Parathyroid adenoma (tissue), 2 donors: ENCODE measurements around the gene MAN2B1.

Experiments used
- H2AFZ ChIP-seq: fragments of 300-600 bp; sonication (generic); one replicate; pipeline ENCODE4 v1.7.0; 2017; ENCODE audit warnings: antibody characterized with exemption, mild to moderate bottlenecking
- H3K27ac ChIP-seq: fragments of 300-600 bp; sonication (generic); one replicate; pipeline ENCODE4 v1.7.0; 2017
- H3K27me3 ChIP-seq: fragments of 300-600 bp; sonication (generic); one replicate; pipeline ENCODE4 v1.7.0; 2017; ENCODE audit warnings: low read length; ENCODE audit not compliant: control insufficient read depth, insufficient read depth
- H3K36me3 ChIP-seq: fragments of 300-600 bp; sonication (generic); one replicate; pipeline ENCODE4 v1.7.0; 2017; ENCODE audit warnings: low read length; ENCODE audit not compliant: control insufficient read depth, insufficient read depth
- H3K4me1 ChIP-seq: fragments of 300-600 bp; sonication (generic); one replicate; pipeline ENCODE4 v1.7.0; 2017; ENCODE audit warnings: control low read depth
- H3K4me2 ChIP-seq: fragments of 300-600 bp; sonication (generic); one replicate; pipeline ENCODE4 v1.7.0; 2017; ENCODE audit warnings: low read length
- H3K4me3 ChIP-seq: fragments of 300-600 bp; sonication (generic); one replicate; pipeline ENCODE4 v1.7.0; 2017; ENCODE audit warnings: low read depth, low read length
- H3K79me2 ChIP-seq: fragments of 300-600 bp; sonication (generic); one replicate; pipeline ENCODE4 v1.7.0; 2017; ENCODE audit warnings: control low read depth
- H3K9ac ChIP-seq: fragments of 300-600 bp; sonication (generic); one replicate; pipeline ENCODE4 v1.7.0; 2017; ENCODE audit warnings: mild to moderate bottlenecking
- H3K9me3 ChIP-seq: fragments of 300-600 bp; sonication (generic); one replicate; pipeline ENCODE4 v1.7.0; 2017; ENCODE audit warnings: low read length; ENCODE audit not compliant: control insufficient read depth
- CTCF ChIP-seq: fragments of 300-600 bp; sonication (generic); IDR thresholded peaks from one replicate; pipeline ENCODE4 v1.7.0; 2017; ENCODE audit warnings: antibody characterized with exemption, mild to moderate bottlenecking
- donor health status: primary hyperparathyroidism.

Gene MAN2B1

GRCh38 chr19:12606796-12607195, 59.7 kb downstream of the MAN2B1 start:
- Histone ChIP-seq H3K27ac (no peak overlapping the region), H3K27me3 (no peaks in the 10 kb centered on the region), H3K79me2 (peaks cover 9% of the 10 kb centered on the region), H3K9ac (no peak overlapping the region), H3K9me3 (no peaks in the 10 kb centered on the region), H3K4me1 (no peaks in the 10 kb centered on the region), H2AFZ (no peak overlapping the region), H3K4me3 (no peak overlapping the region), H3K36me3 (no peaks in the 10 kb centered on the region), H3K4me2 (no peak overlapping the region)
- TF ChIP-seq CTCF, result no peak

GRCh38 chr19:12603714-12604113, 62.8 kb downstream of the MAN2B1 start:
- H3K27me3 ChIP-seq, result no peaks in the 10 kb centered on the region
- H3K4me2 ChIP-seq, result no peak overlapping the region
- H3K9ac ChIP-seq, result no peak overlapping the region
- H3K36me3 ChIP-seq, result no peaks in the 10 kb centered on the region
- no peak for TF ChIP-seq CTCF
- H2AFZ ChIP-seq, result no peak overlapping the region
- H3K4me1 ChIP-seq, result no peaks in the 10 kb centered on the region
- peaks cover 3% of the 10 kb centered on the region for H3K79me2 ChIP-seq
- no peak overlapping the region for H3K4me3 ChIP-seq
- no peak overlapping the region for H3K27ac ChIP-seq
- no peaks in the 10 kb centered on the region for H3K9me3 ChIP-seq

- Histone ChIP-seq H3K79me2 (peaks cover 7% of the 10 kb centered on the region), H3K4me3 (no peak overlapping the region), H3K9me3 (no peaks in the 10 kb centered on the region)
These were observed 68.9 kb downstream of the MAN2B1 start for GRCh38 chr19:12597594-12597993.

GRCh38 chr19:12596927-12597548, 69.5 kb downstream of the MAN2B1 start:
- Histone ChIP-seq H3K9me3 (no peaks in the 10 kb centered on the region), H3K9ac (no peak overlapping the region), H3K36me3 (no peaks in the 10 kb centered on the region), H3K4me3 (no peak overlapping the region), H3K4me1 (no peaks in the 10 kb centered on the region), H3K27ac (no peak overlapping the region), H2AFZ (no peak overlapping the region), H3K79me2 (peaks cover 7% of the 10 kb centered on the region), H3K27me3 (no peaks in the 10 kb centered on the region), H3K4me2 (no peak overlapping the region)
- no peak for TF ChIP-seq CTCF

More at GRCh38 chr19:12597594-12597993, 68.9 kb downstream of the MAN2B1 start:
- TF ChIP-seq CTCF, result no peak
- Histone ChIP-seq H3K27me3 (no peaks in the 10 kb centered on the region), H3K4me2 (no peak overlapping the region), H3K4me1 (no peaks in the 10 kb centered on the region), H3K9ac (no peak overlapping the region), H2AFZ (no peak overlapping the region), H3K36me3 (no peaks in the 10 kb centered on the region), H3K27ac (no peak overlapping the region)
